Measurements from ENCODE around the gene SYT17.

The SYT17 gene

DNA sequence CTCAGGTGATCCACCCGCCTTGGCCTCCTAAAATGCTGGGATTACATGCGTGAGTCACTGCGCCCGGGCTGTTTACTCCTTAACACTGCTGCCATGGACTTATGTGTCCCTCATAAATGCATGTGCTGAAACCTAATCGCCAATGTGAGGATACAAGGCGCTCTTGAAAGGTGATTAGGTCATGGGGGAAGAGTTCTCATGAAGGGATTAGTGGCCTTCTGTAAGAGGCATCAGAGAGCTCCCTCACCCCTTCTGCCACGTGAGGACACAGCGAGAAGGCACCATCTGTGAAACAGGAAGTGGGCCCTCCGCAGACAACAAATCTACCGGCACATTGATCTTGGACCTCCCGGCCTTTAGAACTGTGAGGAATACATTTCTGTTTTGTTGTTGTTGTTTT lies 35.1 kb upstream of the SYT17 start:
- TF ChIP-seq POLR2A (IDR thresholded peaks at IDR 0.05; ENCODE audit: low read length) (no peak), GATA1 (IDR thresholded peaks at IDR 0.05; ENCODE audit: low read depth, low read length) (no peak)
- DNase-seq = no peak

DNA sequence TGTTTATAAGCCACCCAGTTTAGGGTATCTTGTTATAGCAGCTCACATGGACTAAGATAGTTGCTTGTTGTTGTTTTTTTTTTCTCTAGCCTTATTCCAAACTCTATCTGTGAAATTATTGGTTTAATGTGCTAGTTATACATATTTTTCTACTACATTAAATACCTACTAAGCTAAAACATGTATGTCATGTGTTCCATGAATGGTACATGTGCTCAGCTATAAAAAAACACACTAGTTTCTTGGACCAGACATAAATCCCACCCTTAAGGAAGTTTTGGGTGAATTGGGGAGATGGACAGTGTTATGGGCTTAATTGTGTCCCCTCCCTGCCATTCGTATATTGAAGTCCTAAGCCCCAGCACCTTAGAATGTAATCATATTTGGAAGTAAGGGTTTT lies 34.4 kb upstream of the SYT17 start:
- TF ChIP-seq POLR2A (IDR thresholded peaks at IDR 0.05; ENCODE audit: low read length) (no peak), GATA1 (IDR thresholded peaks at IDR 0.05; ENCODE audit: low read depth, low read length) (no peak)
- no peak for DNase-seq

DNA sequence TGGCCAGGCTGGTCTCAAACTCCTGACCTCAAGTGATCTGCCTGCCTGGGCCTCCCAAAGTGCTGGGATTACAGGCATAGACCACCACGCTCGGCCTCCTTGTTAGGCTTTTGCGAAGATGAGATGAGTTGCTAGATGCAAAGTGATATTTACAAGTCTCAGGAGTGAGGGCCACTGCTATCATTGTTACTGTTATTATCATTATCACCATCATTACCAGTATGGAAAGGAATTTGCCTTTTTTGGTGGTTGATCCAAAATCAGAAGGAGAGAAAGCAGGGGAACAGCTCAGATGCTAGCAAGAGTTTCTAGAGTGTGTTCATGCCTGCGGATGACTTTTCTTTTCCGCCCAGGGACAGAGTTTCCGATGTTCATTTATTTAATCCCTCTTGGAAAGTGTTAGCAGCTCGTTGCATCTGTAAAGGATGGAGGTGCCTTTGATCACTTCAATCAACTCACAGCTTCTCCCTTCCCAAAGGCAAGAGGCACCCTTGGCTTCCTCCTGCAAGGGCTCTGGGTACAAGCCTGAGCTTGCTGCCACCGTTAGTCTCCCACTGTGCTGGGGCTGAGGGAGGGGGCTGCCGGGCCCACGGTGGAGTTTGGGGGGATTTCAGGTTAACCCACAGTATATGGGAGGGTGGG lies 32.7 kb upstream of the SYT17 start:
- TF ChIP-seq POLR2A (IDR thresholded peaks at IDR 0.05; ENCODE audit: low read length) (no peak), GATA1 (IDR thresholded peaks at IDR 0.05; ENCODE audit: low read depth, low read length) (no peak)
- no peak for DNase-seq

DNA sequence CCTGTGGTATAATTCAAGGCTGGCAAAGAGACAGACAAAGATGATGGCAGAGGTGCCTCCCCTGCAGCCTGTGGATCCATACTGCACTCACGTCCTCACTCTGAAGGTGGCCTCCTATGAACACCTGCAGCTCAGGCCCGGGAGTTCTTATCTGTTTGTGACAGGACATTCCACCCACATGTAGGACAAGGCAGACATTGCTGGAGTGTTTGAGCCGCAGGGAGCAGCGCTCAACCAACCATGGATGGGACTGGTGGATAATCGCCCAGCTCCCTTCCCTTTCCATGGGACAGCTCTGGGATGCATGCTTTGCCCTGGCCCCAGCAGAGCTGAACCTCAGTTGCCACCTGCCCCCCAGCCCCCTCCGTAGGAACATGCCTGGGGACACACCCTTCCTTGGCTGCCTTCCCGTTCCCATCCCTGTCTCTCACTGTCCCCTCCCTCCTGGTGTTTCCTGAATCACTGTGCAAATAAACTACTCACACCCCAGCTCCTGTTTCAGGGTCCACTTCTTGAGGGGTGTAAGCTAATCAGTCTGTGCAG lies 32.1 kb upstream of the SYT17 start:
- TF ChIP-seq GATA1 (IDR thresholded peaks at IDR 0.05; ENCODE audit: low read depth, low read length) (no peak), POLR2A (IDR thresholded peaks at IDR 0.05; ENCODE audit: low read length) (no peak)
- no peak for DNase-seq

DNA sequence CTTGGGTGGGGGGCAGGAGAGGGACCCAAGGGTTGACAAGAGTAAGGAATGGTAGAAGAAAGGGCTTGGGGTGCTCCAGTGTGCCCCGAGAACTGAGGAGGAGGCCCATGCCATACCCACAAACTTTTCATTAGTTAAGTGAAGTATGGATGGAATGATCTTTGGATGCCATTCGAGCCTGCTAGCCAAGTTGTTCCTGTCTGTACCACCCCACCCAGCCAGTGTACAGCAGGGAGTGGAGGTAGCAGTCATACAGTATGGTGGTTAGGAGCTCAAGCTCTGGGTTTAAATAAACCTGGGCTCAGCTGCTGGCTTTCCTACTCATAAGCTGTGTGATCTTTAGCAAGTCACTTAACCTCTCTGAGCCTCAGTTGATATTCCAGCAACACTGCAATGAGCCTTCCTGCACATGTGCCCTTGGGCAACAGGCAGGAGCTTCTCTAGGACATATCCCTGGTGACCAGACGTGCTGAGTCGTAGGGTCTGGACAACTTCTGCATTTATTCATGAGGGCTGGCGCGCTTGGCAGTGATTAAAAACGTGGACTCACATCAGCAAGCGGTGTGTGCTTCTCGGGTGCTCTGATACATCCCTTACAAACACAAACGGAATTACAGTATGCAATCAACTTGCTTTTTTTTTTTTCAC lies 31.4 kb upstream of the SYT17 start:
- TF ChIP-seq POLR2A (IDR thresholded peaks at IDR 0.05; ENCODE audit: low read length) = no peak
- no peak for TF ChIP-seq GATA1 (IDR thresholded peaks at IDR 0.05; ENCODE audit: low read depth, low read length)
- DNase-seq = no peak

DNA sequence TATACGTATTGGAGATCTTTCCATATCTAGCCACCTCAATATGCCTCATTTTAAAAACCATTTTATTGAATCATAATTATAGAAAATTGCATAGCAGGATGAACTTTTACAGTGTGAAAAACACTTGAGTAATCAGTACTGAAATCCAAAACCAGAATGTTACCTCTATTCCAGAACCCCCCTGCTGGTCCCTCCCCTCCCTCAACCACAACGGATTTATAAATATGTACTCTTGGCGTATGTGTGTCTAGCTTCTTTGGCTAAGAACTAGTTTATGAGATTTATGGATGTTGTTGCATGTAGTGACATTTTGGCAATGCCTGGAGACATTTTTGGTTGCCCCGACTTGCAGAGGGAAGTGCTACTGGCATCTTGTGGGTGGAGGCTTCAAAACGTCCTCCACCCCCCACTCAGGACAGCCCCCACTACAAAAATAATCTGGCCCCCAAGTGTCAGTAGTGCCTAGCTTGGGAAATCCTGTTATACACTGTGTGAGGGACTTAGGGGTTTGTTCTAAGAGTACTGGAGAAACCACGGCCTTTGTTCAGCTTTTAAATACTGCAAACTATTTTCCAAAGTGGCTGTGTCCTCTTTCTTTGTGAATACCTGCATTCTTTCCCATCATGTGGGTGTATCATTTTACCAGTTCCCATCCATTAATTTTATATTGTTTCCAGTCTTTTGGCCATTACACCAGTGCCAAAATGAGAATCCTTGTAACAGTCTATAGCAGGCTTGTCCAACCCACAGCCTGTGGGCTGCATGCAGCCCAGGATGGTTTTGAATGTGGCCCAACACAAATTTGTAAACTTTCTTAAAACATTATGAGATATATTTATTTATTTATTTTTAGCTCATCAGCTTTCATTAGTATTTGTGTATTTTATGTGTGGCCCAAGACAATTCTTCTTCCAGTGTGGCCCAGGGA lies 30.6 kb upstream of the SYT17 start:
- TF ChIP-seq GATA1 (IDR thresholded peaks at IDR 0.05; ENCODE audit: low read depth, low read length) = no peak
- TF ChIP-seq POLR2A (IDR thresholded peaks at IDR 0.05; ENCODE audit: low read length) = no peak
- no peak for DNase-seq

DNA sequence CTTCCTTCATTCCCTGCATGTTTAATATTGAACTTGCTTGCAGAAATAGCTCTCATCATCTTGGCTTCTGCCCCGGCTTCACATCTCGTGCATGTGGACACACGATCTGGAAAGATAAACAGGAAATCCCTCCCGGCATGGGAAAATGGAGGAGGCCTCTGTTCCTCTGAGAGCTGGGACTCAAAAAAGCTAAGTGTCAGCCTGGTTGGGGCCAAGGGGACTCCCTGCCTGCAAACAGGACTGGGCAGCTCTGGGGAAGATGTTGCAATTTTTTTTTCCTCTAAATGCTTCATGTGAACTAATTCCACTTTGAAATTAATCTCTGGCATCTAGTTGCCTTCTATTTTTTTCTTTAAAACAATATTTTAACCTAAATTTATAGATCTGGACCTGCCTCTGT lies 29.4 kb upstream of the SYT17 start:
- DNase-seq = no peak
- TF ChIP-seq POLR2A (IDR thresholded peaks at IDR 0.05; ENCODE audit: low read length) (no peak), GATA1 (IDR thresholded peaks at IDR 0.05; ENCODE audit: low read depth, low read length) (no peak)

DNA sequence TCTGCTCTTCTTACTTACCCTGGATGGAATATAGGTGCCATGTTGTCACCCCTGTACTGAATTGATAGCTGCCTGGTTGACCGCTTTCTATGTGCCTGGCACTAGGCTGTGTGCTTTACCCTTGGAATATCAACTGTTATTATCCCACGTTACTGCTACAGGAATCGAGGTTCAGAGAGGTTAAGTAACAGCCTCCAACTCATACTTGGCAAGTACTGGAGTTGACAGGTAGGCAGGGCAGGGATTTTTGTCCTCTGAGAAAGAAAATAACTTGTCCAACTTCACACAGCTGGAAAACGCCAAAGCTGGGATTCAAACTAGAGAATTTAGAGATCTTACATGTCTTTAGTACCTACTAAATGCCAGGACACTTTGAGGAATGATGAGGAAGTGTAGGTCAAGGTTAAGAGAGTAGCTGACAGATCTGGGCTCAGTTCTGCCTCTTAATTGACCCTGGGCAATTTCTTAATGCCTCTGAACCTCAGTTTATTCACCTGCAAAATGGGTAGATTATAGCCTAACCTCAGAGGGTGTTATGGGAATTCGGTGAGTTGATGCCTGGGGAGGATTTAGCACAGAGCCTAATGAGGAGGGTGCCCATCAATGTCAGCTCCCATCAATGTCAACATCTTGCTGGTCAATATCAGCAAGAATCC lies 28.5 kb upstream of the SYT17 start:
- no peak for TF ChIP-seq POLR2A (IDR thresholded peaks at IDR 0.05; ENCODE audit: low read length)
- no peak for TF ChIP-seq GATA1 (IDR thresholded peaks at IDR 0.05; ENCODE audit: low read depth, low read length)
- no peak for DNase-seq

DNA sequence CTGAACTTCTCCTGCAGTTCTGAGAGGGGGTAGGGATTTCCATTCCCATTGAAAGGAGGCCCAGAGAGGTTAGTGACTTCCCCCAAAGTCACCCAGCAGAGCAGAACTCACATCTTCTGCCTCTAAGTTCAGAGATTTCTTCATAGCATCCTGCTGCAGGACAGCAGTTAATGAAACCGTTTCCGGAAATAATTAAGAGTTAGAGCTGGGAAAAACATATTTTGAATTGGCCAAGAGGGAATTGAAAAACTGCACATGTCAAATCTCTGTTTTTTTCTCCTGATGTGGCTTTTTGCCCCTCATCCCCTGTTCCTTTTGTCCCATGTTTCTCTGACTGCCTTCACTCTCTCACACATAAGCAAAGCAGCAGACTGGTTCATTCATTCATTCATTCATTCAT lies 27.6 kb upstream of the SYT17 start:
- no peak for DNase-seq
- no peak for TF ChIP-seq POLR2A (IDR thresholded peaks at IDR 0.05; ENCODE audit: low read length)
- TF ChIP-seq GATA1 (IDR thresholded peaks at IDR 0.05; ENCODE audit: low read depth, low read length) = no peak

DNA sequence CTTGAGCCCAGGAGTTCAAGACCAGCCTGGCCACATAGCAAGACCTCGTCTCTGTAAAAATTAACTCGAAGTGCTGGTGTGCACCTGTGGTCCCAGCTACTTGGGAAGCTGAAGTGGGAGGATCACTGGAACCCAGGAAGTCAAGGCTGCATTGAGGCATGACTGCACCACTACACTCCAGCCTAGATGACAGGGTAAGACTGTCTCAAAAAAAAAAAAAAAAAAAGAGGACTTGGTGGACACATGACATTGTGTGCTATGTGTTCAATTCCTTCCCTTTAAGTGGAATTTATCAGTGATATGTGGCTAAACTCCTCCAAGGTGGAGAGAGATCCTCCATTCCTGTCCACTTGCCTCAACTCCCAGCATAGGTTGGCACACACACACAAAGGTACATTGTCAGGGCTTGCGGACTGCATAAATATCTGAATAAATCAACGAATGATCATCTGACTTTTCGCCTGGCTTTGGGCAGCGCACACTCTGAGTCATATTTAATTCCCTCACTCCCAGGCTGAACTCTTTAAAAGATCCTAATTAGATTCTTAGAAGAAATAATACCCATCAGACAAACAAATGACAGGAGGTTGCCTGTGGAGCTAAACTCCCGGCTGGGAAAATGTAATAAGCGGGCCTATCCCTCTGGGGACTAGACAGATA lies 25.0 kb upstream of the SYT17 start:
- TF ChIP-seq POLR2A (IDR thresholded peaks at IDR 0.05; ENCODE audit: low read length) = no peak
- TF ChIP-seq GATA1 (IDR thresholded peaks at IDR 0.05; ENCODE audit: low read depth, low read length) = no peak
- no peak for DNase-seq

DNA sequence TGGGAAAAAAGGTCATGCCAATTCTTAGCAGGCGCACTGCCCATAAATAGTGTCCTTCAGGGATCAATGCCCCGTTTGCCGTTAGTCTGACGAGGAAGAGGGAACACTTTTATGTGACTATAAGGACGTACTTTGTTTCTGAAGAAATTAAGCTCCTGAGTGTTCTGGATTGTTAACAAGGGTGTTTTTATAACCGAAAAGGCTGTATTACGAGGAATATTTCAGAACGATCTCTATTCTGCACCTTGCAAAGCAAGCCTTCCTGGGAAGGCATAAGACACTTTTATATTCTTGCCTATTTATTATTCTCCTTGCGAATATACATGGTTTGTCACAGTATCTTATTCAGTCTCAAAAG lies 24.5 kb upstream of the SYT17 start:
- DNase-seq = no peak
- TF ChIP-seq GATA1 (IDR thresholded peaks at IDR 0.05; ENCODE audit: low read depth, low read length) (no peak), POLR2A (IDR thresholded peaks at IDR 0.05; ENCODE audit: low read length) (no peak)

DNA sequence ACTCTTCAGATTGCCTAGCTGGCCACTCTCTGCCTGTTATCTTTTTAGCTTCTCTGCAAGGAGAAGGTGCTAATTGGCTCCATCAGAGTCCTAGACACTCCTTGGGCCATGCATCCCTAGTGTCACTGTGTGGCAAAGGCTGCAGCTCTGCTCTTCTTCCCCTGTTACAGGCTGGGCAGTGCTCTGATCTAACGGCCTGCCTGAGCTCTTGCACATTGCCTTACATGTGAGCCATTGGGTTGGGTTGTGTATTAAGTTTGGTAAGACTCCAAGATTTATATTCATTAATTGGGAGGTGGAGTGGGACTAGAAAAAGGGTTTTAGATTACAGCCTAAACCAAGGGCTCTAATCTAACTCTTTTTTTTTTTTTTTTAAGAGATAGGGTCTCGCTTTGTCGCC lies 23.0 kb upstream of the SYT17 start:
- DNase-seq = no peak
- no peak for TF ChIP-seq GATA1 (IDR thresholded peaks at IDR 0.05; ENCODE audit: low read depth, low read length)
- TF ChIP-seq POLR2A (IDR thresholded peaks at IDR 0.05; ENCODE audit: low read length) = no peak

DNA sequence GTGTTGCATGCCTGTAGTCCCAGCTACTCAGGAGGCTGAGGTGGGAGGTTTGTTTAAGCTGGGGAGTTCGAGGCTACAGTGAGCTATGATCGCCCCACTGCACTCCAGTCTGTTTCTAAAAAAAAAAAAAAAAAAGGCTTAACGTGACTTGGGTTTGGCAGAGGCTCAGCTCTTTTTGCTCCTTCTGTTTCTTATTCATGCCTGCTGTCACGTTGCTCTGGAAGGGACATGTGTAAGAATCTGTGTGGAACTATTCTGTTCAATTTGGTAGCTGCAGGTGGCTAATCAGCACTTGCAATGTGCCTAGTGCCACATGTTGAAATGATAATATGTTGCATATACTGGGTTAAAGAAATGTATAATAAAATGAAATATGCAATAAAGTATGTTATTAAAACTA lies 20.9 kb upstream of the SYT17 start:
- no peak for TF ChIP-seq GATA1 (IDR thresholded peaks at IDR 0.05; ENCODE audit: low read depth, low read length)
- TF ChIP-seq POLR2A (IDR thresholded peaks at IDR 0.05; ENCODE audit: low read length) = no peak
- DNase-seq = no peak

All from erythroblast (primary cell).